AG10803 (cell line): ENCODE data around the gene SLC13A2.
"Not testable (repeated sequence)": the region's sequence is repeated elsewhere in the genome, so short reads cannot be mapped to it uniquely, and the experiment has no call there.

ENCODE experiments used
- DNase-seq: peaks from one replicate; pipeline ENCODE4 v3.0.0; 2010; ENCODE audit warnings: low read depth
- H3K4me3 ChIP-seq: 2 replicates; pipeline ENCODE4 v1.5.1; 2011; ENCODE audit warnings: mild to moderate bottlenecking, low read length, control low read depth
- CTCF ChIP-seq: conservative IDR thresholded peaks from 2 replicates; pipeline ENCODE4 v1.5.1; 2011; ENCODE audit warnings: mild to moderate bottlenecking, low read length, control low read depth, inconsistent platforms

The SLC13A2 gene

GRCh38 chr17:28443901-28444638, 29.4 kb upstream of the SLC13A2 start:
- TF ChIP-seq CTCF, result no peak
- no peak overlapping the region for H3K4me3 ChIP-seq
- no peak for DNase-seq

- DNase-seq, result no peak
- no peak overlapping the region for H3K4me3 ChIP-seq
- TF ChIP-seq CTCF, result no peak
These were observed 26.6 kb upstream of the SLC13A2 start for GRCh38 chr17:28446716-28447395.

- H3K4me3 ChIP-seq, result no peak overlapping the region
- TF ChIP-seq CTCF, result no peak
- DNase-seq, result no peak
These were observed 26.1 kb upstream of the SLC13A2 start for GRCh38 chr17:28447396-28447760.

GRCh38 chr17:28449859-28450258, 23.6 kb upstream of the SLC13A2 start:
- no peak for TF ChIP-seq CTCF
- DNase-seq, result no peak
- H3K4me3 ChIP-seq, result no peak overlapping the region

GRCh38 chr17:28457890-28458289, 15.6 kb upstream of the SLC13A2 start:
- DNase-seq, result no peak
- no peak overlapping the region for H3K4me3 ChIP-seq
- TF ChIP-seq CTCF, result no peak

- not testable (repeated sequence) for DNase-seq
These were observed 14.6 kb upstream of the SLC13A2 start for GRCh38 chr17:28458881-28459280.

GRCh38 chr17:28460901-28461300, 12.5 kb upstream of the SLC13A2 start:
- DNase-seq, result no peak
- H3K4me3 ChIP-seq, result no peak overlapping the region
- TF ChIP-seq CTCF, result no peak

More at GRCh38 chr17:28458881-28459280, 14.6 kb upstream of the SLC13A2 start:
- H3K4me3 ChIP-seq, result not testable (repeated sequence)
